Activated T-helper 2 cell treated with anti-CD3 and anti-CD28 coated beads, Interferon-gamma antibody, Interleukin-2, Interleukin-4, amounts not matched to agents 10 μg/mL and 5 μg/mL and 100 μg/mL, durations not matched to agents 14 hours and 24 hours and 36 hours (primary cell): ENCODE results near the gene PPIL1. TPM values are rescaled to one million over a fixed set of nuclear protein-coding genes. Genes with fewer than 3 reads are reported as not detected.

Experiments used
- DNase-seq: peaks from one replicate; pipeline ENCODE4 v3.0.0; 2021; ENCODE audit warnings: low spot score
- H3K27ac Mint-ChIP-seq: one replicate; pipeline ENCODE4 v1.8.0; 2021; ENCODE audit warnings: mixed read lengths
- H3K27me3 Mint-ChIP-seq: one replicate; pipeline ENCODE4 v1.8.0; 2021; ENCODE audit warnings: low read depth, mixed read lengths
- H3K36me3 Mint-ChIP-seq: one replicate; pipeline ENCODE4 v1.8.0; 2021; ENCODE audit warnings: low read depth, mixed read lengths
- H3K4me1 Mint-ChIP-seq: one replicate; pipeline ENCODE4 v1.8.0; 2021; ENCODE audit warnings: low read depth, mixed read lengths
- H3K4me3 Mint-ChIP-seq: one replicate; pipeline ENCODE4 v1.8.0; 2021; ENCODE audit warnings: low read depth, mild to moderate bottlenecking, moderate library complexity, mixed read lengths
- H3K9me3 Mint-ChIP-seq: one replicate; pipeline ENCODE4 v1.8.0; 2021; ENCODE audit warnings: mixed read lengths
- intact Hi-C: fragments of 100-400 bp; cut with micrococcal nuclease; formaldehyde crosslinking; loops from one replicate; pipeline ENCODE4 v1.15.1; 2023
- total RNA-seq: library from RNA; stranded (reverse); gene quantifications from 2 replicates; pipeline ENCODE4 v1.2.3, GENCODE V29; 2022

Gene PPIL1
- total RNA-seq, 1 donor from 2014 or later: 54.8 TPM

DNA sequence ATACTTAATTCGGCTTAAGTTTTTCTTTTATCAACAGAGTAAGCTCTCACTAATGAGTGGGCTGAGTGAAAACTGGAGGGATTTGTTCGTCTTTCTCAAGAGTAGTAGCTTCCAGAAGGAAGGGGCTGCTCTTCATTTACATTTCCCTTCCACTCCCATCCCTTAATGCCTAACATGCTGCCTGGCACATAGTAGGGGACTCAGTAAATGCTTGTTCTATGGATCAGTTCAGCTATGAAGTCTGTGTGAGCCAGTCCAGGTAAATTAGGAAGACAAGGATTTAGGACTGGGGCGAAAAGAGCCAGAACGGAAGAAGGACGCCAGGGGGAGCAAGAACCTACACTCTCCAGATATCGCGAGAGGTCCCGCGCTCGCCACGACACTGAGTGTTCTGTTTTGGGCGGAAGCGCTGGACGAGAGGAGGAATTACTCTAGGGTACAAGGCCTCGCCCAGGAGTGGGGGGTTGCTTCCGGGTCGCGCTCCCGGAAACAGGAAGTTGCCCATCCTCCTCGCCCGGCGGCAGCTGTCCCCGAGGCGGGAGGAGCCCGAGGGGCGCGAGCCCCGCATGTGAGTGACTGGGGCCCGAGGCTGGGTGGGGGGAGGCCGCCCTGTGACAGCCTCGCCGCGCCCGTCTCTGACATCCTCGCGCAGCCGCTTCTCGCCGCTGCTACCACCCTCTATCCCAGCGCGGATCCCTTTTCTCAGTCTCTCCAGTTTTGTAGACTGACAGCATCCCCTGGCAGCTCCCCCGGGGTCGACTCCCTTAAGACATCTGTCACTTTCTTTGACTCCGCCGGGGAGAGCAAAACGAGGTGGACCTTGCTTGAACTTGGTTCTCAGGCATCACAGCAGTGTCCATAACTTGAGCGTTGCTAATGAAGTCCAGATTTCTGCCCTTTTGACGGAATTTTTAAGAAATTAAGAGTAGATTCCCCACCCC, 11.1 kb upstream of the PPIL1 start, which contains the start of gene C6orf89:
TSS of gene C6orf89 (plus strand) at position 492 of the 941 bp plus-strand sequence. CDS start 13,493 bp downstream, outside the sequence.
- Mint-ChIP-seq H3K4me3 (peak within 1 kb of the TSS; percentile 87), H3K9me3 (no peaks in the 10 kb centered on the region), H3K27ac (peak within 1 kb of the TSS; percentile 80), H3K36me3 (peaks cover 8% of the 10 kb centered on the region), H3K4me1 (peaks cover 32% of the 10 kb centered on the region), H3K27me3 (no peaks in the 10 kb centered on the region)
- DNase-seq: peak; percentile 95
- intact Hi-C loops: loop anchor here (1.0 to 5.0 kb wide), 6 partner anchors 10 to 323 kb away; partner anchors contain the start of gene MTCH1

DNA sequence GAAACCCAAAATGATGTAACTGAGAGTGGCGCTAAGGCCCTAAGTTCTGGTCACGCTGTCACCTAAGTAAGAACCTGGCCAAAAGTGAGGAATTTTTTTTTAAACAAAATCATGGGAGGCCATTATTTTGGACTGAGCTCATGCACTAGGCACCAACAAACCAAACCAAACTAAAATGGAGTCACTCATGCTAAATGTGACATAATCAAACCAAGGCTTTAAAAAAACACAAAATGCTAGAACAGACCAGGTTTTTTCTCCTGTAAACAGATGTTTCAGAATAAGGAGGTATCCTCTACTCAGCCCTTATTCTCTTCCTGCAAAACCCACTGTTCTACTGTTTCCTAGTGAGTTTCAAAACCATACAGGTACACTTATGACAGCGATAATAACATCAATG, 10.0 kb upstream of the PPIL1 start:
- H3K9me3 Mint-ChIP-seq: no peaks in the 10 kb centered on the region
- no peak overlapping the region for H3K4me3 Mint-ChIP-seq
- intact Hi-C loops: loop anchor here (1.0 to 5.0 kb wide), 6 partner anchors 9 to 324 kb away; partner anchors contain the start of gene MTCH1
- no peaks in the 10 kb centered on the region for H3K27me3 Mint-ChIP-seq
- no peak for DNase-seq
- peaks cover 5% of the 10 kb centered on the region for H3K36me3 Mint-ChIP-seq
- peaks cover 32% of the 10 kb centered on the region for H3K4me1 Mint-ChIP-seq
- H3K27ac Mint-ChIP-seq: no peak overlapping the region

DNA sequence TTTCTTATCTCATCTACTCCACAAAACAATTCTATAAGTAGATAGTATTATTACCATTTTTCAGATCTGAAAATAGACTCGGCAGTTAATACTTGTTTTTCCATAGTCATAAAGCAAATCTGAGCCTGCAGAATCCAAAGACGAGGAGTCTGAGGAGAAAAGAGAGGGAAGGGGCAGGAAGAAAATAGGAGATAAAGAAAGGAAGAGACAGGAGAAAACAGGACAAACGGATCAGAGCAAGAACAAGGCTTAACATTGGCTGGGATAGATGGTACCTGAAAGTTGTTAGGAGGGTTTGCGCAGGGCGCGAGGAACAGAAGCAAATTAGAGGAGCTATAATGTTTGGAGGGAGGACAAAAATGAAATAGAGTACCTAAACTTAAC, 639 bp upstream of the PPIL1 start:
- no peak for DNase-seq
- Mint-ChIP-seq H3K4me3 (peak overlapping the region; percentile 99), H3K27ac (peak overlapping the region; percentile 100), H3K36me3 (peaks cover 27% of the 10 kb centered on the region), H3K4me1 (peaks cover 44% of the 10 kb centered on the region), H3K27me3 (peaks cover 3% of the 10 kb centered on the region), H3K9me3 (no peaks in the 10 kb centered on the region)
- intact Hi-C loops: loop anchor here (1.0 to 2.0 kb wide), 2 partner anchors 10 to 38 kb away; partner anchors contain the start of gene C6orf89

DNA sequence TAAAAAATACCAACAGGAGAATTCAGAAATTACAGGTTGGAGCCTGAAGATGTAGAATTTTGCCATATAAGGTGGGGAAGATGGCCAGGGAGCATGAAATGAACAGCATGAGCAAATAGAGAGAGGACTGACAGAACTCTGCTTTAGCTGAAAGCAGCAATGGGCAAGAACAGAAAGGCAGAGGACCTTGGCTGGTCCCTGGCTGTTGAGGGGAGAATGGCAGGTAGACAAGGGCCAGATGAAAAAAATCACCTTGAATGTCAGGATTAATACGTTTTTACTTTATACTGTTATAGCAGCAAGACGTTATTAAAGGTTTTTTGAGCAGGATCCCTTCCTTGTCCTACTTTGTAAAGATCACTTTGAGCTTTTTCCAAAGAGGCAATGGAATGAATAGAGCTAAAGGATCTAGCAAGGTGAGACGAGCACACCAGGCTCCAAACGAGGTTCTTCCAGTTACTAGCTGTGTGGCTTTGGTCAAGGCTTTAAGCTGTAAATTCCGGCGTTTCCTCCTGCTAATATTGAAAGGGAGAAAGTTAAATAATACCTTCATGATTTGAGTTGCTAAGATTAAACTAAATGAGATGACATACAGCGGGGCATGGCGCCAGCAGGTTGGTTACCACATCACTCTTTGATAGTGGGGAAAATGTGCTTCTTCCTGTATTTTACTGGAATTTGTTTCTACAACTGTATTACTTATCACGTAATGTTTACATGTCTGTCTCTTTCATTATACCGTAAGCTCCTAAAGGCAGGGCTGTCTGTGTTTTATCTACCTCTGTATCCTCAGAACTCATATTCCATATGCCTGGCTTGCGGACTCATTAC, 776 bp downstream of the PPIL1 start:
- peak overlapping the region; percentile 99 for H3K4me3 Mint-ChIP-seq
- no peak for DNase-seq
- H3K27me3 Mint-ChIP-seq: no peaks in the 10 kb centered on the region
- intact Hi-C loops: loop anchor here (2.0 to 5.0 kb wide), 3 partner anchors 39 to 192 kb away; no protein-coding TSS in a partner anchor
- H3K9me3 Mint-ChIP-seq: no peaks in the 10 kb centered on the region
- peaks cover 52% of the 10 kb centered on the region for H3K4me1 Mint-ChIP-seq
- peaks cover 37% of the 10 kb centered on the region for H3K36me3 Mint-ChIP-seq
- peak overlapping the region; percentile 100 for H3K27ac Mint-ChIP-seq

DNA sequence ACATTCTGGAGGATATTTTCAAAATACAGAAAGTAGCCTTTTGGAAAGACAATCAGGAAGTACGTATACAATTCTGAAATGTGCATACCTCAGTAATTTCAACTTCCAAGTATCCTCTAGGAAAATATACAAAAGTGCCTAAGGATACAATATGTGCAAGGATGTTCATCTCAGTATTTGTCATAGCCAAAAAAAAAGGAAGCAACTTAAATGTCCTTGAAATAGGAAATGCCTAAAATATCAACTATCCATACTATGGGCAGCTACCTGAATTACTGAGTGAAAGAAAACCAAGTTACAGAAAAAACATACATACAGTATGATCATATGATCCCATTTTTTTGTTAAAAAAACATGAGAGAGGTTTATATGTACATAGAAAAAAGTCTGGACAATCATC, 1.5 kb downstream of the PPIL1 start:
- H3K4me1 Mint-ChIP-seq: peaks cover 54% of the 10 kb centered on the region
- peak overlapping the region; percentile 99 for H3K4me3 Mint-ChIP-seq
- no peaks in the 10 kb centered on the region for H3K27me3 Mint-ChIP-seq
- H3K9me3 Mint-ChIP-seq: no peaks in the 10 kb centered on the region
- H3K36me3 Mint-ChIP-seq: peaks cover 43% of the 10 kb centered on the region
- DNase-seq: no peak
- intact Hi-C loops: loop anchor here (5.0 kb wide), 2 partner anchors 106 to 191 kb away; no protein-coding TSS in a partner anchor
- H3K27ac Mint-ChIP-seq: peak overlapping the region; percentile 100

DNA sequence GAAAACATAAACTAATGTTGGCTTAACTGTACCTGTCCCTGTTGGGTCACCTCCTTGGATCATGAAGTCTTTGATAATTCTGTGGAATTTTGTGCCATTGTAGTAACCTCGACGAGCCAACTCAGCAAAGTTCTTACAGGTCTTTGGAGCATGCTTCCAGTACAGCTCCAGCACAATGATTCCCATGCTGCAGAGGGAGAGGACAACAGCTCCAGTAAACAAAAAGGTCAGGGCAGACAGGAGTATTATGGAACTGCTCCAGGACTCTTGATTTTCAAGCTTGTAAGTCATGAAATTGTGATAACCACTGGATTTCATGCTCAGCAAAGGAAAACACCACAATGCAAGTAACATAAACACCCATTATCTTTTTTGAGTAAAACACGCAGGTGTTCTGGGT, 2.9 kb downstream of the PPIL1 start:
- peaks cover 58% of the 10 kb centered on the region for H3K36me3 Mint-ChIP-seq
- H3K27me3 Mint-ChIP-seq: no peaks in the 10 kb centered on the region
- H3K9me3 Mint-ChIP-seq: no peaks in the 10 kb centered on the region
- H3K27ac Mint-ChIP-seq: peak overlapping the region; percentile 45
- intact Hi-C loops: loop anchor here (1.0 to 5.0 kb wide), 3 partner anchors 104 to 189 kb away; no protein-coding TSS in a partner anchor
- H3K4me1 Mint-ChIP-seq: peaks cover 62% of the 10 kb centered on the region
- peak overlapping the region; percentile 13 for H3K4me3 Mint-ChIP-seq
- DNase-seq: no peak

DNA sequence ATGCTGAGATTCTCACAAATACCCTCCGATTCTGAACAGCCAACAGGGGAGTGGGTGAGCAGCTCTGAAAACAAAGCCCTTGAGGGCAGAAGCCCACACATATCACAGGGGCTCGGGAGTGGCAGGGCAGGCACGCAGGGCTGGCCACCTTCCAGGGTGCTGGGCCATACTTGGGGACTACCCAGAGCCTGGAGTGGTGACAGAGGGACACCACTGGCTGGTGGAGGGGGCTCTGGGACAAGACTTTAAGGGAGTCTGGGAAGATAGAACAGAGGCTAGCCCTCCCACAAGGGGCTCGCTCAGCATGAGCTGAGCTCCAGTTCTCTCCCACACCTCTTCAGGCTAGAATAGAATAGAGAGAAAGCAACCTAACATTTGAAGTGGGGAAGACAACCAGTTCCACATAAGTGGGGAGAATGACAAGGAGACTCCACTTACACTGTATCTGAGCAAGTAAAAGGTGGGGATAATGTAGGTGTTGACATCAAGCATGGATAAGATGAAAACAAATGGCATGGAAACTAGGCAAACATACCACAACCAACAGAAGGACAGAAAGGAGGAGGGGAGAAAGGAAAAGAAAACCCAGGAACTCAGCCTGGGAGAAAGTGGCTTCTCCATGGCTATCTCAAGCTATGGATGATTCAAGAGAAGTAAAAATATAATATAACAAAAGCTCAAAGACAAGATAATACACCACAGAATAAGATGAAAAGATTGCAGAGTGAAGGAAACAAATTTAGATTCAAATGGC, 7.0 kb downstream of the PPIL1 start:
- Mint-ChIP-seq H3K27ac (peak overlapping the region; percentile 38), H3K27me3 (no peaks in the 10 kb centered on the region), H3K4me3 (no peak overlapping the region), H3K9me3 (no peaks in the 10 kb centered on the region), H3K36me3 (peaks cover 82% of the 10 kb centered on the region), H3K4me1 (peaks cover 66% of the 10 kb centered on the region)
- intact Hi-C loops: no loop called here
- no peak for DNase-seq

DNA sequence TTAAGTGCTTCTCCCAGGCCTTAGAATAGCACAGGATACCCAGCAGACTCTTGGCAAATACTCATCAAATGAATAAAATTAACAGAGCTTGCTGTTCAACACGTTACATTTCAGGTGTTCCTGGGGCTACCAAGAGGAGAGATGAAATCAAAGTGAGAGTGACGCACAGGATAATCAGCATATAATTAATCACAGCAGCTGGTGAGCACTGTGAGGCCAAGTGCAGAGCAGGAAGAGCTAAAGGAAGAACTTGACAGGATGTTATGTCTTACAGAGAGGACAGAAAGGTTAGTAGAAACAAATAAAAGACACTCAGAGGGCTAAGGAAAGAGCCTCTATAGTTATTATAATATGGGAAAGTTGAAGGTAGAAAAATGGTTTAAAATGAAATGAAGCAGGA, 8.8 kb downstream of the PPIL1 start:
- no peak for DNase-seq
- Mint-ChIP-seq H3K36me3 (peaks cover 83% of the 10 kb centered on the region), H3K9me3 (no peaks in the 10 kb centered on the region), H3K27me3 (no peaks in the 10 kb centered on the region), H3K4me3 (no peak overlapping the region), H3K27ac (peak overlapping the region; percentile 36), H3K4me1 (peaks cover 53% of the 10 kb centered on the region)
- intact Hi-C loops: no loop called here

- DNase-seq: no peak
- Mint-ChIP-seq H3K27ac (no peak overlapping the region), H3K4me3 (no peak overlapping the region), H3K4me1 (peaks cover 39% of the 10 kb centered on the region), H3K9me3 (no peaks in the 10 kb centered on the region), H3K36me3 (peaks cover 77% of the 10 kb centered on the region), H3K27me3 (no peaks in the 10 kb centered on the region)
- intact Hi-C loops: no loop called here
Observed at GRCh38 chr6:36863670-36864540, 10.7 kb downstream of the PPIL1 start.

DNA sequence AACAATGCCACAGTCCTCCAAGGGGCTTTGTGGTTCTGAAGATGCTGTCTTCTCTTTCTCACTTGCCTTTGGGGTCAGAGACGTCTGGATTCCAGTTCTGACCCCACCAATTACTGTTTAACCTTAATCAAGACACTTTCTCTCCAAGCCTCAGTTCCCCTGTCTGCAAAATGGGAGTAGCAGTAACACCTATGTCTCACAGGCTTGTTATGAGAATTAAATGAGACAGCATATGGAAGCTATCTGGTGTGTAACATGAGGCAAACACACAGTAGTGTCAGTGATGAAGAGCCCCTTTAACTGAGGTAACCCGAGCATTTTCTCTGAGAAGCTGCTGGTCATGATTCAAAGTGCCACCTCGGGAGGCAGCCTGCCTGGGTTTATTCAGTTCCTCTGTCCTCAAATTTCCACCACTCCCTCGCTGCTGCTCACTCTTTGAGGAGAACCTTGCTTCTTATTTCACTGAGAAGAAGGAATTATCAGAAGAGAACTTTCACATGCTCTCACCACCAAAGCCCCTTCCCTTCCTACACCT, 11.7 kb downstream of the PPIL1 start:
- Mint-ChIP-seq H3K27ac (no peak overlapping the region), H3K9me3 (no peaks in the 10 kb centered on the region), H3K4me1 (peaks cover 36% of the 10 kb centered on the region), H3K4me3 (no peak overlapping the region), H3K36me3 (peaks cover 72% of the 10 kb centered on the region), H3K27me3 (no peaks in the 10 kb centered on the region)
- intact Hi-C loops: no loop called here
- no peak for DNase-seq

- Mint-ChIP-seq H3K27me3 (no peaks in the 10 kb centered on the region), H3K27ac (no peak overlapping the region), H3K36me3 (peaks cover 69% of the 10 kb centered on the region), H3K9me3 (no peaks in the 10 kb centered on the region), H3K4me3 (no peak overlapping the region), H3K4me1 (peaks cover 30% of the 10 kb centered on the region)
- DNase-seq: no peak
- intact Hi-C loops: no loop called here
Observed at GRCh38 chr6:36862164-36862847, 12.3 kb downstream of the PPIL1 start.
